ENCODE measurements around the gene PDE6C. TPM values are rescaled to one million over a fixed set of nuclear protein-coding genes. Genes with fewer than 3 reads are reported as not detected.
A peak's percentile ranks its signal among the peaks of the same experiment; 100 is the strongest.

PDE6C gene
- total RNA-seq, 4 donors from 2014 or later: not detected

- intact Hi-C loops (cut with DNase I; ENCODE audit: low total_unique reads): no loop called here
- TF ChIP-seq, protein P1, sequence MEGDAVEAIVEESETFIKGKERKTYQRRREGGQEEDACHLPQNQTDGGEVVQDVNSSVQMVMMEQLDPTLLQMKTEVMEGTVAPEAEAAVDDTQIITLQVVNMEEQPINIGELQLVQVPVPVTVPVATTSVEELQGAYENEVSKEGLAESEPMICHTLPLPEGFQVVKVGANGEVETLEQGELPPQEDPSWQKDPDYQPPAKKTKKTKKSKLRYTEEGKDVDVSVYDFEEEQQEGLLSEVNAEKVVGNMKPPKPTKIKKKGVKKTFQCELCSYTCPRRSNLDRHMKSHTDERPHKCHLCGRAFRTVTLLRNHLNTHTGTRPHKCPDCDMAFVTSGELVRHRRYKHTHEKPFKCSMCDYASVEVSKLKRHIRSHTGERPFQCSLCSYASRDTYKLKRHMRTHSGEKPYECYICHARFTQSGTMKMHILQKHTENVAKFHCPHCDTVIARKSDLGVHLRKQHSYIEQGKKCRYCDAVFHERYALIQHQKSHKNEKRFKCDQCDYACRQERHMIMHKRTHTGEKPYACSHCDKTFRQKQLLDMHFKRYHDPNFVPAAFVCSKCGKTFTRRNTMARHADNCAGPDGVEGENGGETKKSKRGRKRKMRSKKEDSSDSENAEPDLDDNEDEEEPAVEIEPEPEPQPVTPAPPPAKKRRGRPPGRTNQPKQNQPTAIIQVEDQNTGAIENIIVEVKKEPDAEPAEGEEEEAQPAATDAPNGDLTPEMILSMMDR (IDR thresholded peaks at IDR 0.05): no peak
- TF ChIP-seq POLR2A (IDR thresholded peaks at IDR 0.05): no peak
- H3K27me3 ChIP-seq: no peaks in the 10 kb centered on the region
- H3K27ac ChIP-seq: no peak overlapping the region
- DNase-seq: no peak
- H3K36me3 ChIP-seq: no peaks in the 10 kb centered on the region
- H3K9me3 ChIP-seq: no peaks in the 10 kb centered on the region
- no peaks in the 10 kb centered on the region for H3K4me1 ChIP-seq
- no peak overlapping the region for H3K4me3 ChIP-seq
Observed at GRCh38 chr10:93589648-93590562, 22.4 kb upstream of the PDE6C start.

DNA sequence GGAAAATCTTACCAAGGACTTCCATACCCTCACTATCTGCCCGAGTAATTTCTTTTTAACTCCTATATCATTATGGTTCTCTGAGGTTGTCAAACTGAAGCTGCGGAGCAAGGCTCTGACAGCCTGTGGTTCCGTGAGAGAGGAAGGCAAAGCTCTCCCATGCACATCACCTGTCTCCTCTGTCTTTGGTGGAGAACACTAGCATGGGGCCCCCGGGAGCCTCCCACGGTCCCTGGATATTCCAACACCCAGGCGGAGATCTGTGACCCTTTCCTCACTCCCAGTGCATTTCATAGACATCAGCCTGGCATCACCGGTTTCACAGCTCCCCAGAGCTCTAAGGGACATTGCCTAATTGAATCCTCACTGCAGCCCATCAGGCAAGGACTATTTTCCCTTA lies 21.7 kb upstream of the PDE6C start:
- Histone ChIP-seq H3K27me3 (no peaks in the 10 kb centered on the region), H3K4me1 (no peaks in the 10 kb centered on the region), H3K4me3 (no peak overlapping the region), H3K27ac (no peak overlapping the region), H3K9me3 (no peaks in the 10 kb centered on the region), H3K36me3 (no peaks in the 10 kb centered on the region)
- DNase-seq: no peak
- intact Hi-C loops (cut with DNase I; ENCODE audit: low total_unique reads): no loop called here
- TF ChIP-seq POLR2A (IDR thresholded peaks at IDR 0.05): no peak
- TF ChIP-seq, protein P1 (IDR thresholded peaks at IDR 0.05): no peak

GRCh38 chr10:93591065-93591808 lies 21.1 kb upstream of the PDE6C start:
- no peak overlapping the region for H3K27ac ChIP-seq
- TF ChIP-seq POLR2A (IDR thresholded peaks at IDR 0.05): no peak
- TF ChIP-seq, protein P1 (IDR thresholded peaks at IDR 0.05): no peak
- intact Hi-C loops (cut with DNase I; ENCODE audit: low total_unique reads): no loop called here
- no peaks in the 10 kb centered on the region for H3K27me3 ChIP-seq
- no peak overlapping the region for H3K4me3 ChIP-seq
- no peaks in the 10 kb centered on the region for H3K4me1 ChIP-seq
- no peaks in the 10 kb centered on the region for H3K9me3 ChIP-seq
- DNase-seq: peak in 1 of 2 donors; percentile 26
- H3K36me3 ChIP-seq: no peaks in the 10 kb centered on the region

DNA sequence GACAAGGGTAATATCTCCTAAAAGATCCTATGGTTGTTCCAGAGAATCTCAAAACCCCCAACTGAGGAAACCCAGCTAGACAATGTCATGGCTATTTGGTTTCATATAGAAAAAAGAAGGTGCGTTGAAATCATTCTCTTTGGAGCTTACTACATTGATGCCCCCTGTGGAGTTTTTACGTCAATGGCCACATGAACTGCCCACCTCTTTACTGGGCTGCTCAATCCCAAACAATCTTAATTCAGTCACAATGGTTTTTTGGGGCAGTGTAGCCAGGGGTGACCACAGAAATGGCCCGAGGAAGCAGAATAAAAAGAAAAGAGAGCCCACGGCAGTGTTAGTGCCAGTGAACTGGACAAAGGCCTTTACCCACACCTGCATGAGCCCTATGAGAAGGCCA lies 19.1 kb upstream of the PDE6C start:
- no peak for DNase-seq
- no peaks in the 10 kb centered on the region for H3K27me3 ChIP-seq
- H3K36me3 ChIP-seq: no peaks in the 10 kb centered on the region
- intact Hi-C loops (cut with DNase I; ENCODE audit: low total_unique reads): no loop called here
- H3K27ac ChIP-seq: no peak overlapping the region
- no peak overlapping the region for H3K4me3 ChIP-seq
- H3K9me3 ChIP-seq: no peaks in the 10 kb centered on the region
- TF ChIP-seq, protein P1 (IDR thresholded peaks at IDR 0.05): no peak
- no peak for TF ChIP-seq POLR2A (IDR thresholded peaks at IDR 0.05)
- no peaks in the 10 kb centered on the region for H3K4me1 ChIP-seq

- intact Hi-C loops (cut with DNase I; ENCODE audit: low total_unique reads): no loop called here
- no peaks in the 10 kb centered on the region for H3K4me1 ChIP-seq
- no peak for TF ChIP-seq POLR2A (IDR thresholded peaks at IDR 0.05)
- TF ChIP-seq, protein P1 (IDR thresholded peaks at IDR 0.05): no peak
- H3K27me3 ChIP-seq: no peaks in the 10 kb centered on the region
- no peaks in the 10 kb centered on the region for H3K36me3 ChIP-seq
- H3K9me3 ChIP-seq: no peaks in the 10 kb centered on the region
- H3K4me3 ChIP-seq: no peak overlapping the region
- no peak overlapping the region for H3K27ac ChIP-seq
- DNase-seq: no peak
Observed at GRCh38 chr10:93593749-93594148, 18.6 kb upstream of the PDE6C start.
